Stimulated activated CD4-positive, alpha-beta T cell treated with anti-CD3 and anti-CD28 coated beads, Interleukin-15, amount 100 ng/mL, for 1 hour (primary cell): ENCODE results near the gene CNKSR3.

Source experiments
- DNase-seq, 2 donors: peaks; one replicate each; pipeline ENCODE4 v3.0.0-alpha.2; 2020; ENCODE audit warnings: low read depth in 1 of 2, low spot score in 1 of 2

CNKSR3 gene

GRCh38 chr6:154428897-154429296, 81.6 kb downstream of the CNKSR3 start:
- DNase-seq: no peak

- DNase-seq: no peak
Observed at GRCh38 chr6:154427446-154427845, 83.0 kb downstream of the CNKSR3 start.

GRCh38 chr6:154426997-154427396, 83.5 kb downstream of the CNKSR3 start:
- no peak for DNase-seq

- no peak for DNase-seq
Observed at GRCh38 chr6:154425034-154425433, 85.5 kb downstream of the CNKSR3 start.

GRCh38 chr6:154414021-154414813, 96.3 kb downstream of the CNKSR3 start:
- DNase-seq: no peak

GRCh38 chr6:154412106-154412820, 98.2 kb downstream of the CNKSR3 start:
- no peak for DNase-seq

GRCh38 chr6:154411076-154411475, 99.4 kb downstream of the CNKSR3 start:
- no peak for DNase-seq

- DNase-seq: no peak
Observed at GRCh38 chr6:154410619-154411072, 99.8 kb downstream of the CNKSR3 start.

- DNase-seq: no peak
Observed at GRCh38 chr6:154408891-154409500, 101.5 kb downstream of the CNKSR3 start.

- DNase-seq: no peak
Observed at GRCh38 chr6:154407440-154407839, 103.0 kb downstream of the CNKSR3 start.

- DNase-seq: no peak
Observed at GRCh38 chr6:154406869-154407268, 103.6 kb downstream of the CNKSR3 start.

- DNase-seq: no peak
Observed at GRCh38 chr6:154406301-154406700, 104.2 kb downstream of the CNKSR3 start.

GRCh38 chr6:154404791-154405400, 105.6 kb downstream of the CNKSR3 start:
- DNase-seq: no peak

GRCh38 chr6:154403788-154404187, 106.7 kb downstream of the CNKSR3 start:
- no peak for DNase-seq

GRCh38 chr6:154402081-154402780, 108.3 kb downstream of the CNKSR3 start:
- DNase-seq: no peak

GRCh38 chr6:154399097-154399496, 111.4 kb downstream of the CNKSR3 start:
- no peak for DNase-seq

GRCh38 chr6:154397491-154398195, 112.8 kb downstream of the CNKSR3 start:
- DNase-seq: no peak

- no peak for DNase-seq
Observed at GRCh38 chr6:154395878-154396277, 114.6 kb downstream of the CNKSR3 start.

GRCh38 chr6:154395316-154395715, 115.2 kb downstream of the CNKSR3 start:
- no peak for DNase-seq

GRCh38 chr6:154394571-154394970, 115.9 kb downstream of the CNKSR3 start:
- DNase-seq: no peak
